HG03565 (cell line): ENCODE data around the gene HSD11B1.

Experiments
- ATAC-seq: cut with Tn5 transposase; IDR thresholded peaks from one replicate; pipeline ENCODE4 v1.9.1; 2021; ENCODE audit warnings: mild to moderate bottlenecking, moderate library complexity; ENCODE audit not compliant: unreplicated experiment

HSD11B1 gene

DNA sequence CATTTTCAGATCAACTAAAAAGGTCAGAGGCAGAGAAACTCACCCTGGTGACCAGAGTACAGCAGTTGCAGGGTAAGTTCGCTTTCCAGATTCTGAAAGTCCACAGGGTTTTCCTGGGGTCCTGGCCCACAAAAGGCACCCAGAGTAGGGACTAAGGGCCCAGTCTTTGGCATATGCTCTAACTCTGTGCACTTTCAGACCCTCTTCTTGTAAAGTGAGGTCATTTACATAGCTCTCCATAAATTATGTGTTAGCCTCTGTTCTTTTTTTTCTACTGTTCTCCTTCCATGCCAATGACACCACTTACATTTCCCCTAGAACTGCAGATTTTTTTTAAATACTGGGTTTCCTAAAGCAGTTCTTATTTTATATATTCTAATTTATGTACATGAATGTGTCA lies 73.5 kb downstream of the HSD11B1 start:
- no peak for ATAC-seq

DNA sequence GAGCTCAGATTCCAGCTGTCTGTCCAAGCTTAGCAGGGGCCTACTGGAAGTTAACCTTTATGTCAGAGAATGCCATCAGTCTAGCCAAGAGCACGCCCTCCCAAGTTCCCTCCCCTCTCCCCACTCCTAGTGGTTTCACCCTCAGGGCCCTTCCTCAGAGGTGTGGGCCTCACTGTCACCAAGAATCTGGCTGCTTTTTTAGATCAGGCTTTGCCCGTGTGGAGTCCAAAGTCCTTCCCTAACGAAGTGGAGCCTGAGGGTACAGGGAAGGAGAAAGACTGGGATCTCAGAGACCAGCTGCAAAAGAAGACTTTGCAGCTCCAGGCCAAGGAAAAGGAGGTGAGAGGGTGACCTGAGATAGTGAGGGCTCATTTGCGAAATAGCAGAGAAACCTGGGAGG lies 75.6 kb downstream of the HSD11B1 start:
- ATAC-seq, result no peak

DNA sequence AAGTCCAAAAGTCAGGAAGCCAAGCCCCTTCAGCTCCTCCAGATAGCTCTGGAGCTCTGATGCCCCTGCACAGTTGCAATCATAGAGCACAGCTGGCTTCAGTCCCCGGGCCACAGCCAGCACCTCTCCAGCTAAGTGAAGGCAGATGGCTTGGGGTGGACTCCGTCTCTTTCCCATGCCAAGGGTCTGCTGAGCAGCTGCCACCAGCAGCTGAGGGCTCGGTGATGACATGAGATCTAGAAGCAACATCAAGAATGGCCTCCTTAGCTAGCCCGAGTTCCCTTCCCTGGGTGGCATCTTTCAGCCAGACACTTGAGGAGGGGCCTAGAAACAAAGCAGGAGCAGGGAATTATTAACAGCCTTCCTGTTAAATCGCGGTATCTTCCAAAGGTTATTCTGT lies 78.7 kb downstream of the HSD11B1 start:
- ATAC-seq, result no peak
